SK-N-SH (cell line): ENCODE measurements around the gene DIP2A.

Experiments
- CTCF ChIP-seq: fragments of 200-600 bp; sonication (generic); IDR thresholded peaks from 2 replicates; pipeline ENCODE4 v1.6.1; 2017; ENCODE audit warnings: antibody characterized with exemption, mild to moderate bottlenecking, moderate library complexity
- REST ChIP-seq: IDR thresholded peaks from 2 replicates; pipeline ENCODE4 v1.6.1; 2012; ENCODE audit warnings: mild to moderate bottlenecking, low read depth, low read length, moderate library complexity
- YY1 ChIP-seq: IDR thresholded peaks from 2 replicates; pipeline ENCODE4 v1.4.0; 2012; ENCODE audit warnings: low read depth, mild to moderate bottlenecking

DNA sequence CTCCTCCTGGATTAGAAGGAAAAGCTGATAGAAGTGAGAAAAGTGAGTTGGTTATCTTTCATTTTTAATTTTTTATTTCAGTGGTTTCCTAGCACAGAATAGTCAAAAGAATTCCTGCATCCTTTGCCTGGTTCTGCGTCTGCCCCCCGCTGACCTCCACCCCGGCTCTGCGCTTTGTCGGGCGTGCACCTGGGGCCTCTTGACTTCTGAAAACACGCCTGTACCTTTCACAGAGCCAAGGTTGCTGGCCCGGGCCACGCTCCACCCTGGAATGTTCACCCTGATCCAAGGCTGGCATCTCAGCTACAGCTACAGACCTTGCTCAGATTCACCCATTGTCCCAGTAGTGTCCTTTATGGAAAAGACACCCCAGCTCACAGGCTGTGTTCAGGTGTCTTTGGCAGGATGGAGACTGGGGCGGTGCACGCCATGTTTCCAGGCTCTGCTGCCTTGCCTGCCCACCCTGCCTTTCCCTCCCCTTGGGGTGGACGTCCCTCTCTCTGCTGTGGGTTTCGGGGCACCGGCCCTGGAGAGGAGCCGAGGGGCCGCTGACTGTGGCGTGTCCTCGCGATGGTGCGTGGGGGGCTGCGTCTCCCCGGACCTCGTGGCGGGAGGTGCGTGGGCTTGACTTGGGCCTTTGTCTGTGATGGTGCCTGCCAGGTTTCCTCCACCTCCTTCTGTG, 40.3 kb upstream of the DIP2A start:
- TF ChIP-seq YY1 (no peak), REST (no peak), CTCF (no peak)
